Measurements from ENCODE around the gene P2RY1. TPM values are rescaled to one million over a fixed set of nuclear protein-coding genes. Genes with fewer than 3 reads are reported as not detected.
A peak's percentile ranks its signal among the peaks of the same experiment; 100 is the strongest.

P2RY1 gene
- total and polyA plus RNA-seq, 9 of the 15 experiments (the other 6 are each of a cell fraction or from before 2014, with no cell fraction given): 6.0 to 27.9 (median 18.4) TPM

GRCh38 chr3:152835601-152836102, 721 bp downstream of the P2RY1 start (continued):
- 0 out of 2 replicates have a peak, but pooled peaks have one; percentile 24 for TF ChIP-seq SRSF1 (IDR thresholded peaks at IDR 0.05; ENCODE audit: low read depth, low read length)

- Histone ChIP-seq H3K4me1 (replicated peaks in 1 of 2; ENCODE audit: control insufficient read depth in 2 of 2, insufficient read depth in 2 of 2, low read length in 2 of 2) (peaks cover 13 to 15% of the 10 kb centered on the region in 2 experiments; a peak in 4 of 5 replicates), H2AFZ (ENCODE audit: low read depth, low read length) (0 out of 2 replicates have a peak overlapping the region, but pooled peaks have one; percentile 91), H3K36me3 (ENCODE audit: control insufficient read depth, insufficient read depth, low read length) (peaks cover 34% of the 10 kb centered on the region), H3K27me3 (ENCODE audit: control insufficient read depth in 2 of 2, insufficient read depth in 2 of 2, low read length in 2 of 2) (no peaks in the 10 kb centered on the region), H3K4me2 (ENCODE audit: insufficient read depth, low read length) (peak overlapping the region; percentile 89), H3K27ac (ENCODE audit: extremely low read depth, low read depth, low read length) (peak overlapping the region; percentile 89; the same call in 1 of the 3 replicates), H3K9me3 (replicated peaks; ENCODE audit: control insufficient read depth, insufficient read depth, low read depth, low read length) (no peaks in the 10 kb centered on the region), H3K4me3 (peak overlapping the region; percentile 68), H4K20me1 (replicated peaks; ENCODE audit: control insufficient read depth, insufficient read depth, low read length) (peaks cover 7% of the 10 kb centered on the region; the same call in 1 of the 2 replicates), H3K9me1 (ENCODE audit: control insufficient read depth, insufficient read depth, low read length) (no peaks in the 10 kb centered on the region), H3K9ac (ENCODE audit: insufficient read depth in 1 of 2, low read depth in 2 of 2, low read length in 2 of 2) (peak overlapping the region; percentile 77 to 99), H3K79me2 (ENCODE audit: control insufficient read depth, insufficient read depth, low read length) (peaks cover 70% of the 10 kb centered on the region)
- ATAC-seq: no peak; the same call in 2 of the 3 replicates
- WGBS (ENCODE audit: insufficient coverage, low coverage, missing lambda C conversion rate): 8% methylated on average over 14 of the region's 14 CpGs
- intact Hi-C loops (cut with micrococcal nuclease): loop anchor here (5.0 kb wide), 3 partner anchors 76 to 131 kb away; no protein-coding TSS in a partner anchor
- TF ChIP-seq ZNF41 (CRISPR knock-in tag; conservative IDR thresholded peaks at IDR 0.05) (no peak), MAFG (tag; conservative IDR thresholded peaks at IDR 0.05) (no peak), HIVEP1 (CRISPR knock-in tag; IDR thresholded peaks at IDR 0.05) (no peak), ZNF592 (IDR thresholded peaks at IDR 0.05) (peak; percentile 51), TCF15 (CRISPR knock-in tag; IDR thresholded peaks at IDR 0.05) (no peak), L3MBTL2 (IDR thresholded peaks at IDR 0.05) (peak; percentile 18; the same call in 1 of the 2 replicates)
- DNase-seq (ENCODE audit: extremely low read depth in 1 of 4, low spot score in 3 of 4): no peak
- POLR2A ChIA-PET: interaction anchor here (0.7 to 1.4 kb wide), 2 partner anchors 21 to 307 kb away, joined by 3 to 4 read pairs; no protein-coding TSS in a partner anchor
- CTCF ChIA-PET (ENCODE audit: low intra/inter-chr PET ratio): no interaction called here
- in situ Hi-C loops (cut with MboI): no loop called here
- peak; percentile 46 for FAIRE-seq
- no TSS peak for BruUV-seq (replicated peaks)
Measured at GRCh38 chr3:152836269-152836668, 1.3 kb downstream of the P2RY1 start.
